Fibroblast of lung (primary cell): Measurements from ENCODE around the gene DIAPH3. TPM values are rescaled to one million over a fixed set of nuclear protein-coding genes. Genes with fewer than 3 reads are reported as not detected.

Source experiments
- DNase-seq, 2 donors: peaks; one replicate each; pipeline versions ENCODE4 v3.0.0 to v3.0.0-alpha.2; 2010; ENCODE audit warnings: low read depth in 2 of 2
- H2AFZ ChIP-seq: 2 replicates; pipeline ENCODE4 v1.5.1; 2012; ENCODE audit warnings: low read length, control low read depth, inconsistent platforms
- H3K27ac ChIP-seq: 2 replicates; pipeline ENCODE4 v1.5.1; 2011; ENCODE audit warnings: low read length, control low read depth; ENCODE audit not compliant: insufficient read depth
- H3K27me3 ChIP-seq: 2 replicates; pipeline ENCODE4 v1.5.1; 2011; ENCODE audit warnings: mild to moderate bottlenecking, low read length; ENCODE audit not compliant: control insufficient read depth, insufficient read depth
- H3K36me3 ChIP-seq: 2 replicates; pipeline ENCODE4 v1.5.1; 2011; ENCODE audit warnings: low read length; ENCODE audit not compliant: control insufficient read depth, insufficient read depth
- H3K4me1 ChIP-seq: 2 replicates; pipeline ENCODE4 v1.5.1; 2011; ENCODE audit warnings: low read length; ENCODE audit not compliant: control insufficient read depth, insufficient read depth; ENCODE audit errors: extremely low read depth
- H3K4me2 ChIP-seq: 2 replicates; pipeline ENCODE4 v1.5.1; 2011; ENCODE audit warnings: low read length, control low read depth; ENCODE audit not compliant: insufficient read depth; ENCODE audit errors: extremely low read depth
- H3K4me3 ChIP-seq, 4 experiments: fragments of 200-600 bp in 1 of 4; sonication (generic) in 1 of 4; replicated peaks in 1 of 4; 2 replicates each; pipeline ENCODE4 v1.5.1; 2011 to 2016; ENCODE audit warnings: low read length in 4 of 4, low read depth in 3 of 4, mild to moderate bottlenecking in 3 of 4, control low read depth in 2 of 4, inconsistent platforms in 1 of 4, mixed read lengths in 1 of 4; ENCODE audit not compliant: insufficient read depth in 1 of 4; ENCODE audit errors: control extremely low read depth in 1 of 4
- H3K79me2 ChIP-seq: 2 replicates; pipeline ENCODE4 v1.5.1; 2012; ENCODE audit warnings: mild to moderate bottlenecking, low read length, inconsistent platforms; ENCODE audit not compliant: control insufficient read depth, insufficient read depth
- H3K9ac ChIP-seq: 2 replicates; pipeline ENCODE4 v1.5.1; 2011; ENCODE audit warnings: mild to moderate bottlenecking, low read length, control low read depth; ENCODE audit not compliant: insufficient read depth
- H3K9me3 ChIP-seq: 2 replicates; pipeline ENCODE4 v1.5.1; 2012; ENCODE audit warnings: low read depth, low read length; ENCODE audit not compliant: control insufficient read depth, insufficient read depth
- H4K20me1 ChIP-seq: 2 replicates; pipeline ENCODE4 v1.5.1; 2011; ENCODE audit warnings: low read length; ENCODE audit not compliant: control insufficient read depth, insufficient read depth; ENCODE audit errors: extremely low read depth
- CTCF ChIP-seq, 2 donors: IDR thresholded peaks in 1 of 2; conservative IDR thresholded peaks in 1 of 2; 1 replicate in 1 of 2; 2 replicates in 1 of 2; pipeline ENCODE4 v1.5.1; 2011 to 2012; ENCODE audit warnings: low read length in 2 of 2, control low read depth in 1 of 2, inconsistent platforms in 1 of 2, low read depth in 1 of 2, mild to moderate bottlenecking in 1 of 2
- EZH2 ChIP-seq: IDR thresholded peaks from 2 replicates; pipeline ENCODE4 v1.5.1; 2012; ENCODE audit warnings: low read length, control low read depth, mild to moderate bottlenecking; ENCODE audit errors: missing control alignments
- polyA plus RNA-seq, 2 donors: library from polyadenylated mRNA; depleted of rRNA in 1 of 2; stranded (reverse) in 1 of 2; unstranded in 1 of 2; fragments of >200 nt; gene quantifications; 2 replicates each; pipeline ENCODE4 v1.2.1, GENCODE V29; 2011 to 2012; ENCODE audit warnings: missing spikeins in 1 of 2
- total RNA-seq: library from RNA; depleted of rRNA; stranded (reverse); fragments of >200 nt; gene quantifications from 2 replicates; pipeline ENCODE4 v1.2.1, GENCODE V29; 2014

Gene DIAPH3
- total and polyA plus RNA-seq, 2 donors (not counting 1 experiment from before 2014, with no cell fraction given): 5.9 to 10.9 TPM

- peaks cover 6% of the 10 kb centered on the region for H3K4me1 ChIP-seq
- no peak overlapping the region for H3K9ac ChIP-seq
- no peaks in the 10 kb centered on the region for H3K9me3 ChIP-seq
- no peaks in the 10 kb centered on the region for H3K36me3 ChIP-seq
- peak overlapping the region; percentile 77 for H3K27ac ChIP-seq
- H3K4me3 ChIP-seq: no peak overlapping the region
- H2AFZ ChIP-seq: no peak overlapping the region
- H3K4me2 ChIP-seq: peak overlapping the region; percentile 40
- TF ChIP-seq EZH2 (no peak), CTCF (conservative IDR thresholded peaks at IDR 0.05 in 1 of 2, IDR thresholded peaks at IDR 0.05 in 1 of 2; ENCODE audit: low read depth in 1 of 2, low read length in 2 of 2) (no peak)
- H3K79me2 ChIP-seq: no peaks in the 10 kb centered on the region
- no peaks in the 10 kb centered on the region for H4K20me1 ChIP-seq
- no peaks in the 10 kb centered on the region for H3K27me3 ChIP-seq
- DNase-seq: peak; percentile 88 to 91
Observed at GRCh38 chr13:59776924-59777690, 386.6 kb downstream of the DIAPH3 start.

DNA sequence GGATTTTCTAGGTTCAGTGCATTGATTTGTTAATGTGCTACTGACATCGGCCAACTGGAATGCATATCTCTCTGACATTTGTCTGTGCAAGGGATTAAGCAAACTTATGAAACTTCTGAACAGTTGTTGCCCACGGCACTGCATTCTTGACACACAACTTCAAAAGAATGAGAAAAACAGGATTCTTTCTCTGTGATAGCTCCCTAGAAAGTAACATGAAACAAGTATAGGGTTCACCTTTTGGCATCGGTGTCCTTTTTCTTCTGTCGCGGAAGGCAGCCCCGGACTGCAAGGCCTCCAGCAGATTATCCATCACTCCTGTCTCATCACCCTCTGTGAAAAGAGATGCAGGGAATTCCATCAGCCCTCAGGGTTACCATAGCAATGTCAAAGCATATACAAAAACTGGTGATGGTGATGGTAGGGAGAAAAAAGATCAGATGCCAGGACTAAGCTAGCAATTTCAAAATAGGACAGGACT is 389.2 kb downstream of the DIAPH3 start:
- TF ChIP-seq EZH2 (no peak), CTCF (conservative IDR thresholded peaks at IDR 0.05 in 1 of 2, IDR thresholded peaks at IDR 0.05 in 1 of 2; ENCODE audit: low read depth in 1 of 2, low read length in 2 of 2) (no peak)
- Histone ChIP-seq H3K36me3 (no peaks in the 10 kb centered on the region), H3K4me1 (peaks cover 4% of the 10 kb centered on the region), H3K4me2 (no peak overlapping the region), H3K4me3 (no peak overlapping the region), H3K9ac (no peak overlapping the region), H3K9me3 (no peaks in the 10 kb centered on the region), H2AFZ (no peak overlapping the region), H3K27ac (peak overlapping the region; percentile 19), H3K79me2 (no peaks in the 10 kb centered on the region), H4K20me1 (no peaks in the 10 kb centered on the region), H3K27me3 (no peaks in the 10 kb centered on the region)
- peak; percentile 77 to 82 for DNase-seq

DNA sequence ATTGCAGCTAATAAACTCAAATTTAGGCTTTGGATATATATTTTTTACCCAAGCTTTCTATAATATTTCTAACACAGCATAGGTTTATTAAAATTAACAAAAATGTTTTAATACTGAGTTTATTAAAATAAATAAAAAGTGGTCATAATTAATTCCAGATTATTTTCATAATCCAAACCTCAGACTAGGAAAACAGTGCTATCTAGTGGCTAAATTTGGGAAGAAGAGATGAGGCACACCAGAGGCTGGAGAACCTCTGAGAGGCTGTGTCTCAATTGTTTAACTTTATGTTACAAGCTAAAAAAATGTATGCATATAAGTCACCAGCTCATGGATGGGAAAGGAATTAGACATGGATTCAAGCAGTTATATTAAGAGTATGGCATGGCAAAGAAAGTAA is 392.5 kb downstream of the DIAPH3 start:
- no peaks in the 10 kb centered on the region for H3K79me2 ChIP-seq
- no peaks in the 10 kb centered on the region for H4K20me1 ChIP-seq
- H2AFZ ChIP-seq: no peak overlapping the region
- no peaks in the 10 kb centered on the region for H3K9me3 ChIP-seq
- no peak overlapping the region for H3K4me2 ChIP-seq
- no peaks in the 10 kb centered on the region for H3K36me3 ChIP-seq
- peak; percentile 63 to 74 for TF ChIP-seq CTCF (conservative IDR thresholded peaks at IDR 0.05 in 1 of 2, IDR thresholded peaks at IDR 0.05 in 1 of 2; ENCODE audit: low read depth in 1 of 2, low read length in 2 of 2)
- no peak for TF ChIP-seq EZH2
- H3K9ac ChIP-seq: no peak overlapping the region
- no peaks in the 10 kb centered on the region for H3K27me3 ChIP-seq
- peaks cover 2% of the 10 kb centered on the region for H3K4me1 ChIP-seq
- peak in 1 of 2 donors; percentile 57 for DNase-seq
- no peak overlapping the region for H3K27ac ChIP-seq
- H3K4me3 ChIP-seq: no peak overlapping the region
